Pancreas (tissue), 10 donors: ENCODE results near the gene ISG20L2. TPM values are rescaled to one million over a fixed set of nuclear protein-coding genes. Genes with fewer than 3 reads are reported as not detected.

Experiments used
- ATAC-seq, 4 donors: fragments of 200-7000 bp; cut with Tn5 transposase; one replicate each; pipeline versions ENCODE4 v1.8.0 to v1.9.1; 2020; ENCODE audit warnings: mild to moderate bottlenecking in 4 of 4, moderate library complexity in 4 of 4
- DNase-seq, 6 donors: peaks; one replicate each; pipeline ENCODE4 v3.0.0-alpha.2; 2020
- FAIRE-seq: peaks from 2 replicates; lab custom pipeline; 2012; peaks lifted over from hg19 to GRCh38; lab: Jason Lieb, UNC
- H3K27ac ChIP-seq, 4 donors: fragments of 200-600 bp; sonication (generic); 1 replicate in 3 of 4; 2 replicates in 1 of 4; pipeline versions ENCODE4 v1.5.0 to v1.8.0; 2020
- H3K27me3 ChIP-seq, 4 donors: fragments of 200-600 bp; one replicate each; pipeline ENCODE4 v1.8.0; 2021
- H3K36me3 ChIP-seq, 3 donors: fragments of 200-600 bp; sonication (generic) in 1 of 3; one replicate each; pipeline versions ENCODE4 v1.5.0 to v1.8.0; 2020 to 2021
- H3K4me1 ChIP-seq, 3 donors: fragments of 200-600 bp; one replicate each; pipeline ENCODE4 v1.8.0; 2021
- H3K4me3 ChIP-seq, 4 donors: fragments of 200-600 bp; sonication (generic) in 2 of 4; one replicate each; pipeline versions ENCODE4 v1.5.0 to v1.8.0; 2020 to 2021
- H3K9me3 ChIP-seq, 4 donors: fragments of 200-600 bp; one replicate each; pipeline ENCODE4 v1.8.0; 2021
- WGBS, 2 donors: extraction: QIAGEN DNeasy Blood & Tissue Kit; methylation state at CpG; one replicate each; pipeline ENCODE4 v1.1.7; 2013; 5-methylcytosine and 5-hydroxymethylcytosine counted together
- intact Hi-C, 3 donors: fragments of 100-400 bp; cut with DNase I; formaldehyde crosslinking; loops; one replicate each; pipeline versions ENCODE4 v1.11.1 to v1.14.2; 2022
- polyA plus RNA-seq, 2 donors: library from polyadenylated mRNA; stranded (reverse); fragments of 200-250 nt; gene quantifications; one replicate each; pipeline ENCODE4 v1.2.3, GENCODE V29; 2013
- total RNA-seq, 6 donors: library from RNA; stranded (reverse); fragmentation: NEBNext Ultra II Directional in 4 of 6; extraction: Animal tissue kit (Norgen Biotek cat#: 25700) in 4 of 6; gene quantifications; one replicate each; pipeline versions ENCODE4 v1.2.1 to v1.2.4, GENCODE V29; 2021 to 2023
- TF ChIP-seq, protein P1 (sequence below), 4 donors: fragments of 200-600 bp; sonication (generic) in 3 of 4; IDR thresholded peaks; one replicate each; pipeline versions ENCODE4 v1.5.0 to v1.8.0; 2021; ENCODE audit warnings: antibody characterized with exemption in 4 of 4
- donor health status: healthy with polysubstance abuse.
- donor health status: DM: no; HTN: no; CAD: no; lungs with moderate emphysema.
- donor health status: DM: no; HTN: no; CAD: no.
- donor health status: control.
- donor health status: control.
- donor health status: Bipolar disorder and iron deficiency.
- donor health status: DM: yes; HTN: yes; CAD: no.
- donor health status: DM: no; HTN: no; CAD: no.
- donor health status: DM: no; HTN: no; CAD: no.
- donor health status: DM: yes; HTN: yes; CAD: no.

Gene ISG20L2
- total and polyA plus RNA-seq, 8 donors, result 5.2 to 13.2 (median 8.3) TPM

GRCh38 chr1:156692925-156693847, 35.4 kb downstream of the ISG20L2 start:
- no peak overlapping the region for H3K4me3 ChIP-seq
- FAIRE-seq, result no peak
- TF ChIP-seq, protein P1, sequence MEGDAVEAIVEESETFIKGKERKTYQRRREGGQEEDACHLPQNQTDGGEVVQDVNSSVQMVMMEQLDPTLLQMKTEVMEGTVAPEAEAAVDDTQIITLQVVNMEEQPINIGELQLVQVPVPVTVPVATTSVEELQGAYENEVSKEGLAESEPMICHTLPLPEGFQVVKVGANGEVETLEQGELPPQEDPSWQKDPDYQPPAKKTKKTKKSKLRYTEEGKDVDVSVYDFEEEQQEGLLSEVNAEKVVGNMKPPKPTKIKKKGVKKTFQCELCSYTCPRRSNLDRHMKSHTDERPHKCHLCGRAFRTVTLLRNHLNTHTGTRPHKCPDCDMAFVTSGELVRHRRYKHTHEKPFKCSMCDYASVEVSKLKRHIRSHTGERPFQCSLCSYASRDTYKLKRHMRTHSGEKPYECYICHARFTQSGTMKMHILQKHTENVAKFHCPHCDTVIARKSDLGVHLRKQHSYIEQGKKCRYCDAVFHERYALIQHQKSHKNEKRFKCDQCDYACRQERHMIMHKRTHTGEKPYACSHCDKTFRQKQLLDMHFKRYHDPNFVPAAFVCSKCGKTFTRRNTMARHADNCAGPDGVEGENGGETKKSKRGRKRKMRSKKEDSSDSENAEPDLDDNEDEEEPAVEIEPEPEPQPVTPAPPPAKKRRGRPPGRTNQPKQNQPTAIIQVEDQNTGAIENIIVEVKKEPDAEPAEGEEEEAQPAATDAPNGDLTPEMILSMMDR (IDR thresholded peaks at IDR 0.05), result no peak
- H3K27me3 ChIP-seq, result no peaks in the 10 kb centered on the region
- WGBS, 2 donors, result 50 to 60% methylated on average over 14 to 16 of the region's 16 CpGs
- peak; percentile 80 to 85 (median 84) for ATAC-seq
- peaks cover 5 to 12% (median 9%) of the 10 kb centered on the region in 3 donors for H3K4me1 ChIP-seq
- intact Hi-C loops, result loop anchor here in 2 of 3 donors (5.0 kb wide), 1 partner anchor 34 kb away; the partner anchor contains the start of genes ISG20L2 (in 2 of the 2) and METTL25B (in 2 of the 2)
- no peaks in the 10 kb centered on the region for H3K36me3 ChIP-seq
- H3K27ac ChIP-seq, result no peak overlapping the region
- no peaks in the 10 kb centered on the region for H3K9me3 ChIP-seq
- DNase-seq, result peak; percentile 24 to 81 (median 71)

DNA sequence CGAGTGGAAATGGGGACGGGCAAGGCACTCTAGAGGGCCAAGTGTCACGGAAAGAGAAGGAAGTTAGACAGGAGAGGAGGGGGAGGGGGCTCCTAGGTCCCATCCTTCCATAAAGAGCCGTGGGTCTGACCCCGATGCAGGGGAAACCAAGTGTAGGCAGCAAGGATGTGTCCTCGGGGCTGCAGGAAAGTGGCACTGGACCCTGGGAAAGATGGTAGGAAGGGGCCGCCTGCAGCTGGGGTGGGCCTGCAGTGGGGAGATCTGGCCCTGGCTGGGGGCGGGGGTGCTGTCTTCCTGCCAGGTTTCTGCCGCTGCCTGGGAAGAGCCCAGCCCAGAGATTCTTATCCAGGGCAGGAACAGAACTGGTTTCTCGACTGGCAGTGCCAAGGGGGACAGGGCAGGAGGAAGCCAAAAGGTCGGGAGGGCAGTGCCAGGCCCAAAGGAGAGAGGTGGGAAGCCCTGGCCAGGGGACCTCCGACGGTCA, 36.1 kb downstream of the ISG20L2 start:
- peak; percentile 52 to 60 (median 60) for ATAC-seq

DNA sequence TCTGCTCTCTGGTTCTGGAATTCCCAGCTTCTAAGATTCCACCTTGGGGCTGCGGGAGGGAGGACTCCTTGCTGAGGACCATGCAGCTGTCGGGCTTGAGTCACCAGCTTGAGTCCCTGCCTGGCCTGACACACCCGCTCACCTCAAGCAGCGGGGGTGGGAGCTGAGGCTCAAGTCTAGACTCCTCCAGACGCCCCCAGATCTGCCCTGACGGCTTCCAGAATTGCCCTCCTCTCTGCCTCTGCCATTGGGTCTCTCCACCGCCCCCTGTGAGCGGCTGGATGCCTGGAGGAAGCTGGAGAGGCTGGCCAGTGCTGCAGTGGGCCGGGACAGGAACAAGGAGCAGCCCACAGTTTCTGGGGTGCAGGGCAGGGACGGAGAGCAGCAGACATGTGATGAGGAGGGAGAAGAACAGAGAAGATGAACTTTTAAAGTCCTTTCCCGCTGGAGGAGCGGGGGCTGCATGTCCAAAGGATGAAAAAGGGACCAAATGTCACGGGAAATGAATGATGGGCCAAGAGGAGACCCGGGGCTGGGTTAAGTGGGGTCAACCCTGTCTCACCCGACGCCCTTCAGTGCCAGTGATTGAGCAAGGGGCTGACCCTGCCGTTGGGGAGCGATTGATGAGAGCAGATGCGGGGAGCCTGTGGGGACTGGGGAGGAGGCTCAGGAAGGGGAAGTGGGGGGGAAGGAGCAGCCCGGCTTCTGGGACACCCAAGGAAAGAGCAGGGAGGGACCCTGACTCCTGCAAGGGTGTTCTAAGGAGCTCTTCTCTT, 36.7 kb downstream of the ISG20L2 start:
- DNase-seq (peak in 1 of 6 donors; percentile 47), FAIRE-seq (no peak), ATAC-seq (no peak)
- intact Hi-C loops, result loop anchor here in 2 of 3 donors (5.0 kb wide), 1 partner anchor 35 kb away; the partner anchor contains the start of genes ISG20L2 (in 2 of the 2) and METTL25B (in 2 of the 2)
- Histone ChIP-seq H3K4me1 (peaks cover 5 to 12% (median 9%) of the 10 kb centered on the region in 3 donors), H3K4me3 (no peak overlapping the region), H3K9me3 (no peaks in the 10 kb centered on the region), H3K27me3 (no peaks in the 10 kb centered on the region), H3K36me3 (no peaks in the 10 kb centered on the region), H3K27ac (no peak overlapping the region)
- WGBS, 2 donors, result 63 to 67% methylated on average over 20 of the region's 20 CpGs
- TF ChIP-seq, protein P1 (IDR thresholded peaks at IDR 0.05), result no peak

More for the DNA sequence above, 36.1 kb downstream of the ISG20L2 start:
- Histone ChIP-seq H3K27ac (no peak overlapping the region), H3K4me1 (peaks cover 5 to 12% (median 9%) of the 10 kb centered on the region in 3 donors), H3K36me3 (no peaks in the 10 kb centered on the region), H3K27me3 (no peaks in the 10 kb centered on the region), H3K9me3 (no peaks in the 10 kb centered on the region), H3K4me3 (no peak overlapping the region)
- FAIRE-seq (no peak), DNase-seq (peak in 1 of 6 donors; percentile 61)
- WGBS, 2 donors, result 20 to 24% methylated on average over 13 of the region's 13 CpGs
- intact Hi-C loops, result loop anchor here in 2 of 3 donors (5.0 kb wide), 1 partner anchor 35 kb away; the partner anchor contains the start of genes ISG20L2 (in 2 of the 2) and METTL25B (in 2 of the 2)
- TF ChIP-seq, protein P1 (IDR thresholded peaks at IDR 0.05), result no peak

DNA sequence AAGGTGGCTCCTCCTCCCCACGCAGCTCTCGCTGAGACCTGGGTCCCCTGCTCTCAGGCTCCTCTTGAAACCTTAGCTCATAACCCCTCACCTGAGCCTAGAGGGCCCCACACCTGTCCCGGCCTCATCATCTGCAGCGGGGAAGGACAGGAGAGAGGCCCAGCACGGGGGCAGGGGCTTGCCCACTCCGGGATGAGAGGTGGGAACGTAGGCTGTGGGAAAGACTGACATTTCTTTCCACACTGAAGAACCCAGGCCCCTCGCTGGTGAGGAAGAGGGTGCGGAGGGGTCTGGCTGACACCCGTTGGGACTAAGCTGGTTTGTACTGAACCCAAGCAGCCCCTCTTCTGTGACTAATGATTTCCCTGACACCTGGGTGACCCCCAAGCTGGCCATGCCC, 37.4 kb downstream of the ISG20L2 start:
- intact Hi-C loops, result loop anchor here in 2 of 3 donors (5.0 kb wide), 1 partner anchor 36 kb away; the partner anchor contains the start of genes ISG20L2 (in 2 of the 2) and METTL25B (in 2 of the 2)
- ATAC-seq (no peak), FAIRE-seq (no peak), DNase-seq (peak in 1 of 6 donors; percentile 36)
- no peaks in the 10 kb centered on the region for H3K9me3 ChIP-seq
- no peak overlapping the region for H3K27ac ChIP-seq
- no peaks in the 10 kb centered on the region for H3K27me3 ChIP-seq
- peaks cover 5 to 12% (median 9%) of the 10 kb centered on the region in 3 donors for H3K4me1 ChIP-seq
- H3K4me3 ChIP-seq, result no peak overlapping the region
- 77 to 83% methylated on average over 10 of the region's 10 CpGs for WGBS, 2 donors
- H3K36me3 ChIP-seq, result no peaks in the 10 kb centered on the region
- TF ChIP-seq, protein P1 (IDR thresholded peaks at IDR 0.05), result no peak
